Stimulated activated naive CD4-positive, alpha-beta T cell (primary cell): Measurements from ENCODE around the gene CIT.

Experiments used
- DNase-seq, 6 experiments: peaks; one replicate each; lab custom pipeline; 2025; lab: John Stamatoyannopoulos, UW

CIT gene

DNA sequence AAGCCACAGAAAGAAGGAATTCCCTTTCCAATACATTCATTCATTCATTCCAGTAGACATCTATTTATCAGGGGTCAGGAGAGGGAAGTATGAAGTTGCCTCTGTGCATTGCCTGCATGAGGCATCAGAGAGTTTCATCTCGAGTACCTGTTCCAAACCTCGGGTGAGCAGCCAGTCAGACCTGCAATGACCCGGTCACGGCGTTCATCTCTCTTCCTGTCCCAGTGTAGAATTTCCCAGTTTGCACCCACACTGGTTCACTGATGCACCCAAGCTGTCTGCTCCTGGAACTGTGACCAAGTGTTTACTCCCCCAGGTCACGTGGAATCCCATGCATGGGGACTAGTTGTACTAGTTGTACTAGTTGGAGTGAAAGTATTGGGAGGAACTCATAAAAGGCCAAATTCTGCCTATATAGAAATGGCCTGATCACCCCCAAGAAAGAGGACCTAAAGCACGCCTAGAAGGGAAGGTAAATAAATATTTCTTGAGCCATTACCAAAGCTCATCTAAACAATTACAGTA, 231.5 kb downstream of the CIT start:
- DNase-seq, result no peak

DNA sequence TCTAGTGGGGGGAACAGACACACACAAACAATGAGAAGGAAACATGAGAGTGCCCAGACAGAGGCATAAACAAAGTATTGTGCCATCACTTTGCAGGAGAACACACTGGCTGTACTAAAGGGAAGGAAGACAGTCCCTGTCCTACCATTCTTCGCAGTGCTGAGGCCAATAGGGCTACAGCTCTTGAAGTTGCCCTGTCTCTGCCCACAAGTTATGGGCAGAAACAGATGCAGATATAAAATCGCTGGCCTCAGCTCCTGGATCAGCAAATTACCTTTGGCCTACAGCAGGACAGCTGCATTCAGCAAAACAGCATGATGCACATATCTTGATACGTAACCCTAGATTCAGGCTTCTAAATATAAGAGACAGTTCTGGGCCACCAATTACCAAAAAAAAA, 232.2 kb downstream of the CIT start:
- no peak for DNase-seq

GRCh38 chr12:119642986-119643385, 234.1 kb downstream of the CIT start:
- no peak for DNase-seq
